Panc1 (cell line): ENCODE data around the gene CADM1. TPM values are rescaled to one million over a fixed set of nuclear protein-coding genes. Genes with fewer than 3 reads are reported as not detected.

ENCODE experiments used
- ATAC-seq: fragments of 200-7000 bp; cut with Tn5 transposase; 2 replicates; pipeline ENCODE4 v1.9.1; 2020; ENCODE audit warnings: mild to moderate bottlenecking, moderate library complexity
- BruUV-seq: library from RNA; stranded (reverse); fragments of 400-500 nt; replicated peaks from 2 replicates; lab custom pipeline; 2021; lab: Mats Ljungman, UMichigan
- CTCF ChIA-PET: fragments of 300-600 bp; sonication (Branson Sonifier 250); formaldehyde crosslinking; loops from one replicate; lab custom pipeline; 2022; ENCODE audit warnings: antibody characterized with exemption; lab: Charles Lee
- POLR2A ChIA-PET: fragments of 300-600 bp; sonication (Branson Sonifier 250); formaldehyde crosslinking; loops from one replicate; lab custom pipeline; 2022; ENCODE audit warnings: antibody characterized with exemption; lab: Charles Lee
- DNase-seq: peaks from one replicate; pipeline ENCODE4 v3.0.0-alpha.2; 2010; ENCODE audit warnings: low read depth, low spot score
- H3K27ac ChIP-seq: 2 replicates; pipeline ENCODE4 v1.5.1; 2011; ENCODE audit warnings: mild to moderate bottlenecking, low read length, inconsistent platforms
- H3K27me3 ChIP-seq: fragments of 200-500 bp; sonication (Bioruptor generic); 2 replicates; pipeline ENCODE4 v1.6.0; 2014; ENCODE audit warnings: low read length, inconsistent platforms; ENCODE audit not compliant: control insufficient read depth, insufficient read depth
- H3K36me3 ChIP-seq: fragments of 200-500 bp; sonication (Bioruptor generic); 2 replicates; pipeline ENCODE4 v1.5.1; 2014; ENCODE audit warnings: inconsistent platforms, mild to moderate bottlenecking, low read length, moderate library complexity; ENCODE audit not compliant: control insufficient read depth, insufficient read depth
- H3K4me1 ChIP-seq: 2 replicates; pipeline ENCODE4 v1.5.1; 2011; ENCODE audit warnings: inconsistent platforms, mild to moderate bottlenecking, low read length, moderate library complexity; ENCODE audit not compliant: control insufficient read depth, insufficient read depth
- H3K4me3 ChIP-seq, 2 experiments: 2 replicates each; pipeline ENCODE4 v1.5.1; 2011 to 2012; ENCODE audit warnings: low read depth in 2 of 2, low read length in 2 of 2, mild to moderate bottlenecking in 2 of 2, inconsistent platforms in 1 of 2, moderate library complexity in 1 of 2
- H3K9me3 ChIP-seq: fragments of 200-500 bp; sonication (Bioruptor generic); 2 replicates; pipeline ENCODE4 v1.5.1; 2014; ENCODE audit warnings: low read depth, mild to moderate bottlenecking, inconsistent platforms, low read length, moderate library complexity; ENCODE audit not compliant: control insufficient read depth, insufficient read depth
- POLR2AphosphoS5 ChIP-seq: IDR thresholded peaks from 2 replicates; pipeline ENCODE4 v1.6.1; 2012; ENCODE audit warnings: mild to moderate bottlenecking, low read depth, low read length, moderate library complexity
- SIN3A ChIP-seq: IDR thresholded peaks from 2 replicates; pipeline ENCODE4 v1.6.1; 2012; ENCODE audit warnings: low read depth, mild to moderate bottlenecking, low read length, moderate library complexity, borderline replicate concordance; ENCODE audit not compliant: insufficient read depth
- TCF7L2 ChIP-seq: IDR thresholded peaks from 2 replicates; pipeline ENCODE4 v1.6.1; 2011; ENCODE audit warnings: mild to moderate bottlenecking, low read depth, low read length, inconsistent platforms
- in situ Hi-C: cut with HindIII; loops from 2 replicates; pipeline ENCODE4 v1.10.0; 2016; ENCODE audit warnings: low sequenced_read_pairs, low pct_unique_long_range_greater_than_20kb
- intact Hi-C: fragments of 100-400 bp; cut with micrococcal nuclease; formaldehyde crosslinking; loops from one replicate; pipeline ENCODE4 v1.10.0; 2022; ENCODE audit not compliant: unreplicated experiment
- total RNA-seq: library from RNA; stranded (reverse); gene quantifications from one replicate; pipeline ENCODE4 v1.2.1, GENCODE V29; 2021; ENCODE audit not compliant: unreplicated experiment
- TF ChIP-seq, protein P1 (sequence below), 2 experiments: IDR thresholded peaks; 2 replicates each; pipeline ENCODE4 v1.6.1; 2011 to 2012; ENCODE audit warnings: low read depth in 2 of 2, control low read depth in 1 of 2, low read length in 1 of 2, mild to moderate bottlenecking in 1 of 2, moderate library complexity in 1 of 2; ENCODE audit not compliant: insufficient read depth in 1 of 2
- TF ChIP-seq, protein P2 (sequence below): fragments of 450-650 bp; IDR thresholded peaks from 2 replicates; pipeline ENCODE4 v1.5.1; 2017; ENCODE audit warnings: mild to moderate bottlenecking

The CADM1 gene
- total RNA-seq, 1 experiment from 2014 or later, result 3.9 TPM

DNA sequence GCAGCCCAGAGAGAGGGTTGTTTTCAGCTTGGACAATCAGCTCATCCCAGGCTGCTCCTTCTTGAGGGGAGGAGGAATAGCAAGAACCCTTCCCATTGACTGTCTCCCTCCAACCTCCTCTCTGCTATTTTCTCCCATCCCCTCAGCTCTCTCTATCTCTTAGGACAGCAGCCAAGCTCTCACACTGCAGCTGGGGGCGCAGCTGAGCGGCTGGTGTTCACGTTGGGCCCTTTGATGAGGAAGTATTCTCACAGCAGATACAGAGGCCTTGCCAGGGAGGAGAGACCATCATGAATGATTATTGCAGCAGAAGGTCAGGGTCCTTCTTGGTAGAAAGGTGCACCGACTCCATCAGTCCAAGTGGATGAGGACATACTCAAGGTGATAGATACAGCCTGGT lies 26.5 kb upstream of the CADM1 start:
- Histone ChIP-seq H3K27ac (no peak overlapping the region), H3K27me3 (peaks cover 6% of the 10 kb centered on the region), H3K9me3 (no peaks in the 10 kb centered on the region), H3K4me3 (no peak overlapping the region), H3K4me1 (no peaks in the 10 kb centered on the region), H3K36me3 (no peaks in the 10 kb centered on the region)
- POLR2A ChIA-PET, result no interaction called here
- CTCF ChIA-PET, result interaction anchor here (0.9 kb wide), 1 partner anchor 12 kb away, joined by 3 read pairs; no protein-coding TSS in a partner anchor
- in situ Hi-C loops, result no loop called here
- no peak for DNase-seq
- no peak for ATAC-seq
- intact Hi-C loops, result no loop called here
- BruUV-seq, result no TSS peak
- TF ChIP-seq SIN3A (no peak), POLR2AphosphoS5 (no peak), TCF7L2 (no peak)
- TF ChIP-seq, protein P1, sequence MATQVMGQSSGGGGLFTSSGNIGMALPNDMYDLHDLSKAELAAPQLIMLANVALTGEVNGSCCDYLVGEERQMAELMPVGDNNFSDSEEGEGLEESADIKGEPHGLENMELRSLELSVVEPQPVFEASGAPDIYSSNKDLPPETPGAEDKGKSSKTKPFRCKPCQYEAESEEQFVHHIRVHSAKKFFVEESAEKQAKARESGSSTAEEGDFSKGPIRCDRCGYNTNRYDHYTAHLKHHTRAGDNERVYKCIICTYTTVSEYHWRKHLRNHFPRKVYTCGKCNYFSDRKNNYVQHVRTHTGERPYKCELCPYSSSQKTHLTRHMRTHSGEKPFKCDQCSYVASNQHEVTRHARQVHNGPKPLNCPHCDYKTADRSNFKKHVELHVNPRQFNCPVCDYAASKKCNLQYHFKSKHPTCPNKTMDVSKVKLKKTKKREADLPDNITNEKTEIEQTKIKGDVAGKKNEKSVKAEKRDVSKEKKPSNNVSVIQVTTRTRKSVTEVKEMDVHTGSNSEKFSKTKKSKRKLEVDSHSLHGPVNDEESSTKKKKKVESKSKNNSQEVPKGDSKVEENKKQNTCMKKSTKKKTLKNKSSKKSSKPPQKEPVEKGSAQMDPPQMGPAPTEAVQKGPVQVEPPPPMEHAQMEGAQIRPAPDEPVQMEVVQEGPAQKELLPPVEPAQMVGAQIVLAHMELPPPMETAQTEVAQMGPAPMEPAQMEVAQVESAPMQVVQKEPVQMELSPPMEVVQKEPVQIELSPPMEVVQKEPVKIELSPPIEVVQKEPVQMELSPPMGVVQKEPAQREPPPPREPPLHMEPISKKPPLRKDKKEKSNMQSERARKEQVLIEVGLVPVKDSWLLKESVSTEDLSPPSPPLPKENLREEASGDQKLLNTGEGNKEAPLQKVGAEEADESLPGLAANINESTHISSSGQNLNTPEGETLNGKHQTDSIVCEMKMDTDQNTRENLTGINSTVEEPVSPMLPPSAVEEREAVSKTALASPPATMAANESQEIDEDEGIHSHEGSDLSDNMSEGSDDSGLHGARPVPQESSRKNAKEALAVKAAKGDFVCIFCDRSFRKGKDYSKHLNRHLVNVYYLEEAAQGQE (IDR thresholded peaks at IDR 0.05; ENCODE audit: insufficient read depth in 1 of 2, low read depth in 2 of 2, low read length in 1 of 2), result no peak
- TF ChIP-seq, protein P2, sequence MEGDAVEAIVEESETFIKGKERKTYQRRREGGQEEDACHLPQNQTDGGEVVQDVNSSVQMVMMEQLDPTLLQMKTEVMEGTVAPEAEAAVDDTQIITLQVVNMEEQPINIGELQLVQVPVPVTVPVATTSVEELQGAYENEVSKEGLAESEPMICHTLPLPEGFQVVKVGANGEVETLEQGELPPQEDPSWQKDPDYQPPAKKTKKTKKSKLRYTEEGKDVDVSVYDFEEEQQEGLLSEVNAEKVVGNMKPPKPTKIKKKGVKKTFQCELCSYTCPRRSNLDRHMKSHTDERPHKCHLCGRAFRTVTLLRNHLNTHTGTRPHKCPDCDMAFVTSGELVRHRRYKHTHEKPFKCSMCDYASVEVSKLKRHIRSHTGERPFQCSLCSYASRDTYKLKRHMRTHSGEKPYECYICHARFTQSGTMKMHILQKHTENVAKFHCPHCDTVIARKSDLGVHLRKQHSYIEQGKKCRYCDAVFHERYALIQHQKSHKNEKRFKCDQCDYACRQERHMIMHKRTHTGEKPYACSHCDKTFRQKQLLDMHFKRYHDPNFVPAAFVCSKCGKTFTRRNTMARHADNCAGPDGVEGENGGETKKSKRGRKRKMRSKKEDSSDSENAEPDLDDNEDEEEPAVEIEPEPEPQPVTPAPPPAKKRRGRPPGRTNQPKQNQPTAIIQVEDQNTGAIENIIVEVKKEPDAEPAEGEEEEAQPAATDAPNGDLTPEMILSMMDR, result no peak

DNA sequence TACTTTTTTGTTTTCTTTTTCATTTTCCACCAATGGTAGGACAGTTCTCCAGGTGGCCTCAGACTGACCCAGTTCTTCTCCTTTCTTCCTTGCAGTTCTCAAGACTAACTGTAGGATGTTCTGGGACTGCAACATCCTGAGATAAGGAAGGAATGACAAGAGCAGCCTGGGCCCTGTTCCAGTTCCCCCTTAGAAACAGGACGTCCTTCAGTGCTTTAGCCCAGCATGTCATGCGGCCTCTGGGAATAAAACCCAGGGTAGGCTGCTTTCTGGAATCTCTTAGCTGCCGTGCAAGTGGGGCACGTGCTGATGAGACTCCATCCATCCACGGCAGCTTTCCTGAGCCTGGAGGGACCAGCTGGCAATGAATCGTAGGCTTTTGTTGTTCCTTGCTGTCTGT lies 24.0 kb upstream of the CADM1 start:
- H3K36me3 ChIP-seq, result no peaks in the 10 kb centered on the region
- no peak overlapping the region for H3K4me3 ChIP-seq
- BruUV-seq, result no TSS peak
- H3K4me1 ChIP-seq, result no peaks in the 10 kb centered on the region
- in situ Hi-C loops (no loop called here), intact Hi-C loops (no loop called here)
- peaks cover 6% of the 10 kb centered on the region for H3K27me3 ChIP-seq
- no peak for DNase-seq
- no peaks in the 10 kb centered on the region for H3K9me3 ChIP-seq
- ChIA-PET CTCF (no interaction called here), POLR2A (no interaction called here)
- no peak overlapping the region for H3K27ac ChIP-seq
- TF ChIP-seq TCF7L2 (no peak), SIN3A (no peak), POLR2AphosphoS5 (no peak)
- TF ChIP-seq, protein P2, result no peak
- TF ChIP-seq, protein P1 (IDR thresholded peaks at IDR 0.05; ENCODE audit: insufficient read depth in 1 of 2, low read depth in 2 of 2, low read length in 1 of 2), result no peak
- no peak for ATAC-seq
